CD4-positive, alpha-beta T cell treated with Interferon alpha-2 for 1 hour (primary cell): ENCODE data around the gene GGCT.

Experiments used
- DNase-seq, 2 donors: peaks; one replicate each; pipeline ENCODE4 v3.0.0-alpha.2; 2020 to 2022

GGCT gene

GRCh38 chr7:30459591-30460245 lies 44.9 kb downstream of the GGCT start:
- no peak for DNase-seq

GRCh38 chr7:30458311-30458710 lies 46.3 kb downstream of the GGCT start:
- DNase-seq = no peak

GRCh38 chr7:30453921-30454320 lies 50.7 kb downstream of the GGCT start:
- no peak for DNase-seq

DNA sequence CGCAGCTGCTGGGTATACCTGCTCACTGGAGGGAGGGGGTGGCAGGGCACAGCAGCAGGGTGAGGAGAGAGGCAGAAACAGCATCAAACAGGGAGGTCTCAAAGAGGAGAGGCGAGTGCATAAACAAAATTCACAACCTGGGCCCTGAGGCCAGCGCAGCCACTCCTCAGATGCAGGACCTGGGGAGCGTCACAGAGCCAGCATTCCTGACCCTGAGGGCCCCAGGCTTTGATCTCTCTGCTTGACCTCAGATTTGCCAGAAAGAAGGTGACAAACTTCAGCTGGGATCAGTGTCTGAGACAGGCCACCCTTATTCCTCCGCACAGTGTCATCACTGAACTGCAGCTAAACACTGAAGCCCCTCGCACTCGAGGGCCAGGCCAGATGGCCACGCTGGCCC lies 51.6 kb downstream of the GGCT start:
- no peak for DNase-seq

GRCh38 chr7:30452280-30452930 lies 52.2 kb downstream of the GGCT start:
- DNase-seq = no peak

DNA sequence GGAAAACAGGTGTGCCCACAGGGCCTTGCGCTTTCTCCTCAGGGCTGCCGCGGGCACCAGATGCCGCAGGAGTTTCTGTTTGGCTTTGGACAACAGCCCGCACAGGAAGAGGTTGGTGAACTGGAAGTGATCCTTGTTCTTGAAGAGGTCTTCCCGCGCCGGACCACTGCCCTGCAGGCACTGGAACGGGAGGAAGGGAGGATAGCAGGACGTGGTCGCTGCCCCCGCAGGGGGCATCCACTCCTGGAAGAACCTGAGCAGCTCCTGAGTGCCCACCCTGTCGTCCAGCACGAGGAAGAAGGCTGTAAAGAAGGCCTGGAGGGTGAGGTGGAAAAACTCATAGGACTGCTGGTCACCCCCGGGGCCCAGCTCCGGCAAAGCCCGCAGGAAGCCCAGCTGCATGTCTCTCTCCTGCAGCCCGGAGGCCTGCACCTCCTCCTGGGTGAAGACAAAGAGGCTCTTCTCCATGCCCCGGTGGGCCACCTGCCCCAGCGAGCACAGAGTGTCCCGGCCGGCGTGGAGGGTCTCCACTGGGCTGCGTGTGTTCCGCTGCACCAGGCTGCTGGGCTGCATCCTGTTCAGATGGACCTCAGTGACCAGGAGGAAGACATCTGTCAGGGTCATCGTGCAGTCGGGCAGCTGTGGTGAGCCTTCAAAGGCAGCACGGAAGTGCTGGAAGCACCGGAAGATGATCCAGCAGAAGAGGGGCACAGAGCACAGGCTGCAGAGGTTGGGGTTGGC lies 52.9 kb downstream of the GGCT start:
- DNase-seq = no peak

DNA sequence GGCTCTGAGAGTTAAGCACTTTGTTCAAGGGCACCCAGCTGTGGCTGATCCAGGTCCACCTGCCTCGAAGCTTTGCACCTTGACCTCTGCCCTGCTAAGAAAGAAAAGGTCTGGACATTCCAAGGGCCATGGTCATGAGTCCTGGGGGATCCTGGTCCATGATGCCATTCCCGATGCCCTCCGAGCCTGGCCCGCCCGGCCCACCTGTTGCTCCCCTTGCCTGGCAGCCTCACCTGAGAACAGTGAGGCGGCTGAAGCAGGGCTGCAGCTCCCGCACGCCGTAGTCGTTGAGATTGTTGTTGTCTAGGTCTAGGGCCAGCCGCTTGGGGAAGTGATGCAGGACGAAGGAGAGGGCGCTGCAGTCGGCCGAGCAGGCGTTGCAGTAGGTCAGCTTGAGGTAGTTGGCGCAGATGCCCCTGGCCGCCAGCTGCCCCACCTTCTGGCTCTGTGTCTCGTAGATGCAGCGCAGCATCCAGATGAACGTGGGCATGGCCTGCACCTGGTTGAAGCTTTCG lies 53.6 kb downstream of the GGCT start:
- no peak for DNase-seq

DNA sequence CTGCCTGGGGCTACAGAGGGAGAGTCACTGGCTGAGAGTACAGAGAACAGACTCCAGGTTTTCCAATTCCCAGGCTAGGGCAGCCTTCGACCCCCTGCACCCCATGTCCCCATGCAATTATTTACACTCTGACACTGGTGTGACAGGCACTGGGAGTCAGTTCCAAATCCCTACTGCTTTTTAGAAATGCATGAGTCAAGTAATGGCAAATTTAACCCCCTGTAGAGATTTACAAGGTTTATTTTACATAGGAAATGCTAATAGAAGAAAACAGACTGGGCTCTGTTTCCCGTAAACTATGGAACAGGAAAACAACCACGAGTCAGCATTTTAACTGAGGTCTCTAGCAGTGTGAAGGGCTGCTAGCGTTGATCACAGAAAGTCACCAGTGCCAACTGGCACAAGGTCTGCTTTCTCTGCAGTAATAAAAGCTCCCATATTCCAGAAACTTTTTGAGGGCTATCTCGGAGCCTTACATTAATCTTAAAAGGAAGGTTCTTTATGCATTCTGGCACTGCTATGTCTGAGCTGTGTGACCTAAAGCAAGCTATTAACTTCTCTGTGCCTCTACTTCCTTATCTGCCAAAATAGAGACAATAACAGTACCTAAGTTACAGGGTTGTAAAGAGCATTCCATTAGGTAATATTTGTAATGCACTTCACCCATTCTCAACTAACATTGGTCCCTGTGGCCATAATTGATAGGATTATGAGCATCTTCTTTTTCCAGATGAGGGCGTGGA lies 54.2 kb downstream of the GGCT start:
- no peak for DNase-seq

DNA sequence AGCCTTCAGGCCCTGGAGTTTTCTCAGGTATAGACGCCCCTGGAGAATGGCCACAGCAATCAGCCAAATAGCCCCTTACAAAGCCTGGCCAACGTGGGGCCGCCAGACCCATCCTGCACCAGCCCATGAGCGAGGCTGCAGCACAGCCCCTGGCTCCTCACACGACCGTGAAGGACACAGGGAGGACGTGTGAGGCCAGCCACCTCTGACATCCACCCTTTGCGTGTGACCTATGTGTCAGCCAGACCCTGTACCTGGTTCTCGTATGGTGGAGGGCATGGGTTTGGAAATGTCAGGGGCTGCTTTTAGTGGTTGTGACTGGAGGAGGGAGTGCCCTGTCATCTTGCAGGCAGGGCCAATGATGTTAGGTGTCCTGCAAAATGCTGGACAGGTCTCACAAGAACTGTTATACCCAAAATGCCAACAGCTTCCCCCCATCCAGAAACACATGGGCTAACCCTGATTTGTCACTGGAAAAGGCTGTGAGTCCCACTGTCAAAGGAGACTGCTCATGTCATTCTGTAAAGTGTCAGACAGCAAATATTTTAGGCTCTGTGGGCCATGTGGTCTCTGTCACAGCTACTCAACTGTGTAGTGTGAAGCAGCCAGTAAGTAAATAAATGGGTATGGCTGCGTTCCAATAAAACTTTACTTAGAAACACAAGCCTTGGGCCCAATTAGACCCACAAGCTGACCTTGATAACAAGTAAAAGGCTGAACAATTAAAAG lies 56.0 kb downstream of the GGCT start:
- DNase-seq = no peak

GRCh38 chr7:30447466-30447865 lies 57.2 kb downstream of the GGCT start:
- no peak for DNase-seq
